Fibroblast of skin of scalp (primary cell): ENCODE results near the gene GULP1.
A peak's percentile ranks its signal among the peaks of the same experiment; 100 is the strongest.
"Not testable (repeated sequence)": the region's sequence is repeated elsewhere in the genome, so short reads cannot be mapped to it uniquely, and the experiment has no call there.

Source experiments
- DNase-seq: peaks from one replicate; pipeline ENCODE4 v3.0.0-alpha.2; 2013

GULP1 gene

DNA sequence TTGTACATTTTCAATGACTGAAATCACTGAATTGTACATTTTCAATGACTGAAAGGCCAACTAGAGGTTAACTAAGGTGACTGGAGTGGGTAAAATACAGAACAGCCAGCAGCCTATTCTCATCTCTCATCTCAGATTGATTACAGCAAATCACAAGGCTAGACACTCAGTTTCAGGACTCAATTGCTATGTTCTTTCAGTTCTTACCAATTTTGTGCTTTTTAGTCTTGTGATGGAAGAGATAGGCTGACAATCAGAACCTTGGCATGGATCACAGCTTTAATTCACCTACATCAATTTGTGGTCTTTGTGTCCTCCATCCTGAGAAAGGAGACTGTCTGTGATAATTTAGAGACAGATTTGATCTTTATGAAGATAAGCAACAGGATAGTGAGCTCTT is 124.7 kb downstream of the GULP1 start:
- no peak for DNase-seq

- DNase-seq, result no peak
Measured at GRCh38 chr2:188422726-188423125, 131.1 kb downstream of the GULP1 start.

DNA sequence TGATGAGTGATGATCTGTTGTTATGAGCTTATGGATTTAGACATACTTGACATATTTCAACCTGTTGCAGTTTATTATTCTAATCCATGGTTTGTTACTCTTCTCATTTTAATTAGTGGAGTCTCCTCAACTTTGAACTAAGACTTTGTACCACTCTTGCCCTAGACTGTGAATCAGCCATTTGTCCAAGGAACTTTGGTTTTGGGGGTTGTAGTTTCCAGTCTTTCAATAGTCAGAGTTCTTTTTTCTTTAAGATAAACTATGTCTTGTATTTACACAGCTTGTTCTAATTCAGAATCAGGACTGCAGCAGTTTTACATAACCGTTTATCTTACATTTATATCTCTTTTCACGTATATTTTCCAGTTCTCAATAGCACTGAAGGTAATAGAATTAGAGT is 133.6 kb downstream of the GULP1 start:
- peak; percentile 18 for DNase-seq

- no peak for DNase-seq
Measured at GRCh38 chr2:188426121-188426520, 134.4 kb downstream of the GULP1 start.

DNA sequence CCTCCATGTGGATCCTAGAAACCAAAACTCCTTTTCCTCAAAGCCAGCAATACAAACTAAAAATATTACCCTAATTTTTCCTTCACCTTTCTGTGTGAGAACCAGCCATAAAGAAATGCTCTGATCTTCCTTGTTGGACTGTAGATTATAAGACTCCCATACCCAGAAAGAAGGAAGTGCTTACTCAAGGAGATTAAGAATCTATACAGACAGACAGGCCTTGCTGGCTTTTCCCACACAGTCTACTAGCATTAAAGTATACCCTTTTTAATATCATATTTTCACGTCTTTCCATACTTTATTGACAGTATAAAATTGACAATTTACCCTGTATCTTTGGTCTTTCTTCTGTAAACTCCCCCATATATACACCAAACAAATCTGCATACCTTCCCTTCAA is 139.0 kb downstream of the GULP1 start:
- DNase-seq, result no peak

GRCh38 chr2:188434018-188434417 is 142.3 kb downstream of the GULP1 start:
- DNase-seq, result no peak

DNA sequence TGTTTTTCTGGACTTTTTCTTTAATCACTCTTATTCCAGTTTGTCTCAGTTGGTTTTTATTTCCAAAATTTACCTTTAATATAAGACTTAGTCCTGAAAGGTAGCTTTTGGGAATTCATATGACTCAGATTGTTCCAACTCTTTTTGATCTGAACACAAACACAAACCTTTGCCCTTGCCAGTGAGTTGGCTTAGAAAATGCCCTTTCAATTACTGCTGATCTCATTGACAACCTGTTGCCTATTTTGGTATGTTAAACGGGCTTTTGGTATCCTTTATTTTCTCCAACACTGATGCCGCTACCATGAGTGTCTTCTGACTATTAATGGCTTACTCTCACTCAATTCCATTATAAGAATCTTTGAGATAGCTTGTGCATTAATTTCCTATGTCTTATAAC is 143.4 kb downstream of the GULP1 start:
- no peak for DNase-seq

DNA sequence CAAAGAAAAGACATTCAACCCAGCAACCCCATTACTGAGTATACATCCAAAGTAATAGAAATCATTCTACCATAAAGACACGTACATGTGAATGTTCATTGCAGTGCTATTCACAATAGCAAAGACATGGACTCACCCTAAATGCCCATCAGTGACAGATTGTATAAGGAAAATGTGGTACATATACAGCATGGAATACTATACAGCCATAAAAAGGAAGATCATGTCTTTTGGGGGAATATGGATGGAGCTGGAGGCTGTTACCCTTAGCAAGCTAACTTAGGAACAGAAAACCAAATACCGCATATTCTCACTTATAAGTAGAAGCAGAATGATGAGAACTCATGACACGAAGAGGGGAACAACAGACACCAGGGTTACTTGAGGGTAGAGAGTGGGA is 145.9 kb downstream of the GULP1 start:
- no peak for DNase-seq

GRCh38 chr2:188439986-188440385 is 148.3 kb downstream of the GULP1 start:
- DNase-seq, result no peak

DNA sequence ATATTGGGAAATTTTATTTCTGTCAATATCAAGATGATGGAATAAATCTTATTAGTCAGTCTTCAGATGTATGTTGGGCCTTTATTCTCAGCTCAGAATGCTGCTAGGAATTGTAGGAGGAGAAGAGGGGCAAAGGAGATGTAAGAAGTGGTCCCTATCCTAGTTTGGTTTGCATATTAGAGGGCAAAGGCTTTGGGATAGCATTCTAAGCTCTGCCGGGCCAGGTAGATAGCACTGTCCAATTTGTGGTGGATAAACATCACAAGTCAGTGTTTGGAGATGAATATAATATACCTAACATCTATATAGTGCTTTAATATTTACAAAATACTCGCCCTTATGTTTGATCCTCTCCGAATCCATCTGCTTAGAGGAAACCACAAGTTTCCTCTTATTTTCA is 149.2 kb downstream of the GULP1 start:
- no peak for DNase-seq

DNA sequence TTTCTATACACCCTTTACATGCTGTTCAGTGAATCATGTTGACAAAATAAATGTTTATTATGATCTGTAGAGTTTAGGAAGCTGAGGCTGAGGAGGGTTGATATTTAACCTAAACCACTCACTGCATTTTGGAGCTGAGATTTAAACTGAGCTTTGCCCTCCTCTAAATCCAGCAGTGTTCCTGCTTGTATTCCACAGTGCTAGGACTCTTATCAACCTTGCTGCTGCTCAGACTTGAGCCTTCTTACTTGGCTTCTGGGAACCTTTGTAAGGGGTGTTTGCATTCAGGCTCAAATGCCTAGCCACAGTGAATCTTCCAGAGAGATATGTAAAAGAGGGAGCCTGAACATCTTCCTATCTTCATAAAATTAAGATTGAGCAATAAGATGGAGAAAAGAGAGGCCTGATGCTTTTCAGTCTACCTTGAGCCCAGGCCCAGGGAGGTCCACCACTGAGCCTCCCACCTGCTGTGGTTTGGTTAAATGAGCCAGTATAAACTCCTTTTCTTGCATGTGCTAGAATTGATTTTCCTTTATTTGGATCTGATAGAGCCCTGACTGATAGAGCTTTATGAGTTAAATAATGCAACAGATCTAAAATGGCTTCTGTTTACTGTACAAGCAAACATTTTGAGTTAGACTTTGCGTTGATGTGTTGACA is 149.7 kb downstream of the GULP1 start:
- no peak for DNase-seq

DNA sequence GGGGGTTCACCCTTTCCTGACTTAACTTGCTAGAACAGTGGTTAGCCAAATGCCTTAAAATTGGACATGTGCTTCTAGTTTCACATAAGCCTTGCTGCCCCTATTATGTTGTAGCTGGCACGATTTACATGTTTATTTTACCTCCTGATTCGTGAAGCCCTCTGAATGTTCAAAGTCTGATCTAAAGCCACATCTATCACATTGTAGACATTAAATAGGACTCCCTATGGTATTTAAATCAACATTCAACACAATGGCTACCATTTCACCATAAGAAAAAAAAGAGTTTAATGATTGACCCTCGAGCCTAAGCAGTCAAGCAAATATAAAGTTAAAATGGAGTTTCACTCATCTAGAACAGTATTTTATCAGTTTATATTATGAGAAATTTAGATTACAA is 151.5 kb downstream of the GULP1 start:
- DNase-seq, result peak; percentile 32

GRCh38 chr2:188444106-188444835 is 152.6 kb downstream of the GULP1 start:
- DNase-seq, result peak; percentile 40

- DNase-seq, result peak; percentile 68
Measured at GRCh38 chr2:188449561-188449960, 157.9 kb downstream of the GULP1 start.

- no peak for DNase-seq
Measured at GRCh38 chr2:188449971-188450370, 158.3 kb downstream of the GULP1 start.

- peak; percentile 68 for DNase-seq
Measured at GRCh38 chr2:188450732-188451483, 159.2 kb downstream of the GULP1 start.

- DNase-seq, result no peak
Measured at GRCh38 chr2:188452084-188452483, 160.4 kb downstream of the GULP1 start.

DNA sequence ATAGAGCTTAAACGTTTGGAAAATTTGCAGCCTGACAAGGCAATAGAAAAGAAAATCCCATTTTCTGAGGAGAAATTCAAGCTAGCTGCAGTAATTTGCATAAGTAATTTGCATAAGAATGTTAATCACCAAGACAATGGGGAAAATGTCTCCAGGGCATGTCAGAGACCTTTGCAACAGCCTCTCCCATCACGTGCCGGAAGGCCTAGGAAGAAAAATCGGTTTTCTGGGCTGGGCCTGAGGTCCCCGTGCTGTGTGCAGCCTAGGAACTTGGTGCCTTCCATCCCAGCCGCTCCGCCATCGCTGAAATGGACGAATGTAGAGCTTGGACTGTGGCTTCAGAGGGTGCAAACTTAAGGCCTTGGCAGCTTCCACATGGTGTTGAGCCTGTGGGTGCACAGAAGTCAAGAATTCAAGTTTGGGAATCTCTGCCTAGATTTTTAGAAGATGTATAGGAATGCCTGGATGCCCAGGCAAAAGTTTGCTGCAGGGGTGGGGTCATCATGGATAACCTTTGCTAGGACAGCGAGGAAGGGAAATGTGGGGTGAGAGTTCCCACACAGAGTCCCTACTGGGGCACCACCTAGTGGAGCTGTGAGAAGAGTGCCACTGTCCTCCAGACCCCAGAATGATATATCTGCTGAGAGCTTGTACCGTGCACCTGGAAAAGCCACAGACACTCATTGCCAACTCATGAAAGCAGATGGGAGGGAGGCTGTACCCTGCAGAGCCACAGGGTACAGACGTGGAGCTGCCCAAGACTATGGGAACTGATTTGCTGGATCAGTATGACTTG is 164.6 kb downstream of the GULP1 start:
- DNase-seq, result no peak

GRCh38 chr2:188459061-188459460 is 167.4 kb downstream of the GULP1 start:
- peak; percentile 15 for DNase-seq

- not testable (repeated sequence) for DNase-seq
Measured at GRCh38 chr2:188466078-188466477, 174.4 kb downstream of the GULP1 start.

GRCh38 chr2:188466761-188467160 is 175.1 kb downstream of the GULP1 start:
- no peak for DNase-seq

DNA sequence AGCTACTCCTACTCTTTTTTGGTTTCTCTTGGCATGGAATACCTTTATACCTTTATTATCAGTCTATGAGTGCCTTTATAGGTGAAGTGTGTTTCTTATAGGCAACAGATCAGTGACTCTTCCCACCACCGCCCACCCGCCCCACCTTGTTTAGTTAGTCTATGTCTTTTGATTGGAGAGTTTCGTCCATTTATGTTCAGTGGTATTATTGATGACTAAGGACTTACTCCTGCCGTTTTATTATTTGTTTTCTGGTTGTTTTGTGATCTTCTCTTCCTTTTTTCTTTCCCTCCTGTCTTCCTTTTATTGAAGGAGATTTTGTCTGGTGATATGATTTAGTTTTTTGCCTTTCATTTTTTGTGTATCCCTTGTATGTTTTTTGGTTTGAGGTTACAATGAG is 179.5 kb downstream of the GULP1 start:
- no peak for DNase-seq

GRCh38 chr2:188473306-188473705 is 181.6 kb downstream of the GULP1 start:
- DNase-seq, result no peak
